Choroid plexus epithelial cell (primary cell): Measurements from ENCODE around the gene GOSR2.
"Not testable (repeated sequence)": the region's sequence is repeated elsewhere in the genome, so short reads cannot be mapped to it uniquely, and the experiment has no call there.

ENCODE experiments used
- DNase-seq: peaks from one replicate; pipeline ENCODE4 v3.0.0-alpha.2; 2010; ENCODE audit warnings: low read depth
- H3K4me3 ChIP-seq: 2 replicates; pipeline ENCODE4 v1.5.1; 2011; ENCODE audit warnings: low read depth, mild to moderate bottlenecking, control low read depth, low read length, moderate library complexity
- TF ChIP-seq, protein P1 (sequence below): conservative IDR thresholded peaks from 2 replicates; pipeline ENCODE4 v1.5.1; 2011; ENCODE audit warnings: low read depth, mild to moderate bottlenecking, control low read depth, inconsistent platforms, low read length, moderate library complexity

The GOSR2 gene

DNA sequence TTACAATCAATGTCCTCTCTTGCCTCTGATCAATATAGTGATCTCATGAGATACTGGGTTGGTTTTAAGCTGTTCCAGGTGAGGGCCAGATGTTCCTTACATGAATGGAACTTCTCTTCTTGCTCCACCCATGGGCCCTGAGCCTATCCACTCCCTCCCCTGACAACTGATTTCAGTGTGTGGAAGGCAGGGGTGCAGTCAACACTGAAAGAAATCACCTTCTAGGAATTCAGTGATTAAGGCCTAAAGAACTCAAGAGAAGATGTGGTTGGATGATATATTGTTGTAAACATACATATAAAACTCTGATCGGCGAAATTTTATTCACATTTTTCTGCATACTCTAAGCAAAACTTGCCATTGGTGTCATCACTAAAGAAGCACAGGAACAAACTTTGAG is 6.7 kb upstream of the GOSR2 start:
- peak; percentile 8 for DNase-seq
- no peak overlapping the region for H3K4me3 ChIP-seq
- TF ChIP-seq, protein P1, sequence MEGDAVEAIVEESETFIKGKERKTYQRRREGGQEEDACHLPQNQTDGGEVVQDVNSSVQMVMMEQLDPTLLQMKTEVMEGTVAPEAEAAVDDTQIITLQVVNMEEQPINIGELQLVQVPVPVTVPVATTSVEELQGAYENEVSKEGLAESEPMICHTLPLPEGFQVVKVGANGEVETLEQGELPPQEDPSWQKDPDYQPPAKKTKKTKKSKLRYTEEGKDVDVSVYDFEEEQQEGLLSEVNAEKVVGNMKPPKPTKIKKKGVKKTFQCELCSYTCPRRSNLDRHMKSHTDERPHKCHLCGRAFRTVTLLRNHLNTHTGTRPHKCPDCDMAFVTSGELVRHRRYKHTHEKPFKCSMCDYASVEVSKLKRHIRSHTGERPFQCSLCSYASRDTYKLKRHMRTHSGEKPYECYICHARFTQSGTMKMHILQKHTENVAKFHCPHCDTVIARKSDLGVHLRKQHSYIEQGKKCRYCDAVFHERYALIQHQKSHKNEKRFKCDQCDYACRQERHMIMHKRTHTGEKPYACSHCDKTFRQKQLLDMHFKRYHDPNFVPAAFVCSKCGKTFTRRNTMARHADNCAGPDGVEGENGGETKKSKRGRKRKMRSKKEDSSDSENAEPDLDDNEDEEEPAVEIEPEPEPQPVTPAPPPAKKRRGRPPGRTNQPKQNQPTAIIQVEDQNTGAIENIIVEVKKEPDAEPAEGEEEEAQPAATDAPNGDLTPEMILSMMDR, result no peak

DNA sequence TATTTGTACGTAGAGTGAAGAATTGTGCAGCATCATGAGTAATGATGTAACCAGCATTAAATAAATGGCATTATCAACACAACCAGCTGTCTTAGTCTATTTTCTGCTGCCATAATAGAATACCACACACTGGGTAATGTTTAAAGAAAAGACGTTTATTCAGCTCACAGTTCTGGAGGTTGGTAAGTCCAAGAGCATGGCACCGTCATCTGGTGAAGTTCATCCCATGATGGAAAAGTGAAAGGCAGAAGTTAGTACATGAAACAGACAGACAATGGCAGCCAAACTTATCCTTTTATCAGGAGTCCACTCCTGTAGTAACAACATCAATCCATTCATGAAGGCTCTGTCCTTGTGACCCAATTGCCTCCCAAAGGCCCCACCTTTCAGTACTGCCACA is 6.3 kb upstream of the GOSR2 start:
- no peak overlapping the region for H3K4me3 ChIP-seq
- TF ChIP-seq, protein P1, result no peak
- DNase-seq, result no peak

DNA sequence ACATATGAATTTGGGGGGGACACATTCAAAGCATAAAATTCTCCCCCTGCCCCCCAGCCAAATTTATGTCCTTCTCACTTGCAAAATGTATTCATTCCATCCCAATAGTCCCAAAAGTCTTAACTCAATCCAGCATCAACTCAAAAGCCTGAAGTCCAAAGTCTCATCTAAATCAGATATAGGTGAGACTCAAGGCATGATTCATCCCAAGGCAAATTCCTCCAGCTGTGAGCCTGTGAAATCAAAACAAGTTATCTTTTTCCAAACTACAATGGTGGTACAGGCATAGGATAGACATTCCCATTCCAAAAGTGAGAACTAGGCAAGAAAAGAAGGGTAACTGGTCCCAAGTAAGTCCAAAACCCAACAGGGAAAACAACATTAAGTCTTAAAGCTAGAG is 5.9 kb upstream of the GOSR2 start:
- TF ChIP-seq, protein P1, result no peak
- DNase-seq, result no peak
- H3K4me3 ChIP-seq, result no peak overlapping the region

DNA sequence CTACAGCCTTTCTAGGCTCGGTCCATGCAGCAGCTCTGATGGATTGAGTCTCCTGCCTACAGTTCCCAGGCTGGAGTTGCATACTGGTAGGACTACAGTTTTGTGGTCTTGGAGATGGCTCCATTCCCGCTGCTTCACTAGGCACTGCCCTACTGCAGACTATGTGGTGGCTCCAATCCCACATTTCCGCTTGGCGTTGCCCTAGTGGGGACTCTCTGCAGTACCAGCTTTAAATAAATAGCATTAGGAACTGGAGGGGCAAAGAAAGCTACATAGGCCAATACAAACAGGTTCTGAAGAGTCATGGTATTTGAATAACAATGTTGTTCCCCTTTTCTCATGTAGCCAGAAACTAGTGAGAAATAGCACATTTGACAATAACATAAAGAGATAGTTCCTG is 5.4 kb upstream of the GOSR2 start:
- no peak for DNase-seq
- H3K4me3 ChIP-seq, result no peak overlapping the region
- TF ChIP-seq, protein P1, result no peak

DNA sequence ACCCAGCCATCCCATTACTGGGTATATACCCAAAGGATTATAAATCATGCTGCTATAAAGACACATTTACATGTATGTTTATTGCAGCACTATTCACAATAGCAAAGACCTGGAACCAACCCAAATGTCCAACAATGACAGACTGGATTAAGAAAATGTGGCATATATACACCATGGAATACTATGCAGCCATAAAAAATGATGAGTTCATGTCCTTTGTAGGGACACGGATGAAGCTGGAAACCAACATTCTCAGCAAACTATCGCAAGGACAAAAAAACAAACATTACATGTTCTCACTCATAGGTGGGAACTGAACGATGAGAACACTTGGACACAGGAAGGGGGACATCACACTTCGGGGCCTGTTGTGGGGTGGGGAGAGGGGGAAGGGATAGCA is 998 bp upstream of the GOSR2 start:
- not testable (repeated sequence) for DNase-seq, H3K4me3 ChIP-seq

DNA sequence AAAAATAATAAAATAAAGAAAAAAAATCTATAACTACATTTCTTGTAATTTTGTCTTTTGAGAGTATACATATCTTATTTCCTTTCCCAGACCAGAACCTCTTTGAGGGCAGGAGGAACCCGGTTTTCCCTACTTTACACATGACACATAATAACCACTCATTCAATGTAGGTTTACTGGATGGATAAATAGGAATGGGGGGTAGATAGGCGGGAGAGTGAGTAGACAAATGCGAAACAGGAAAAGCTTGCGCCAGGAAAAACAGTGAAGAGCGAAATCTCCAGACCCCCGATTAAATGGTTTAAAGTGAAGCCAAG is 515 bp upstream of the GOSR2 start:
- TF ChIP-seq, protein P1, result no peak
- peak overlapping the region; percentile 100 for H3K4me3 ChIP-seq
- DNase-seq, result no peak

DNA sequence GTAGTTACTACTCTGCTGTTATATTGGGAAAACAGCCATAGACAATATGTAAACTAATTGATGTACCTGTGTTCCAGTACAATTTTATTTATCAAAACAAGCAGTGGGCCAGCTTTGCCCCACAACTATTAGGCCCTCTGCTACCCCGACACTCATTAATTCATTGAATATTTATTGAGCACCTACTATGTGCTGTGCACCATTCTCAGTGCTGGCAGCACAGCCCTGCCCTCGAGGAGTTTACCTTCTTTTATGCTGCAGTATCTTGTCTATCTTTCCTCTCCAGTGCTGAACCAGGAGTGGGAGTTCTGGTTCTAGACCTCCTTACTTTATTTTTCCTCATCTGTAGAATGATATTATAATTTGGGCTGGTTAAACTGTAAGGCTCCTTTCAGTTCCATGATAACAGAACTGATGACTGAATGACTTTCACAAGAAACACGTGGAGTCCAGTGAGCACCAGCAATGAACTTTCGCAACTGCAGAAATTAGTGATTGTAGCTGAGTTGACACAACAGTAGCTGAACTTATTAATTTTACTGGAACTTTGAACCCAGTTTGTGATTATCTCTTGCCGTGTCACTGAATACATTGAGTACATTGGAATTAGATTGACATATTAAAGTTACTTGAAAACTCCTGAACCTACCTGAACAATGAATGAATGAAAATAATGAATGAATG is 2.4 kb downstream of the GOSR2 start:
- TF ChIP-seq, protein P1, result no peak
- DNase-seq, result no peak
- no peak overlapping the region for H3K4me3 ChIP-seq
